ENCODE results near the gene TSEN54. TPM values are rescaled to one million over a fixed set of nuclear protein-coding genes. Genes with fewer than 3 reads are reported as not detected.
A peak's percentile ranks its signal among the peaks of the same experiment; 100 is the strongest.

Gene TSEN54
- total RNA-seq, 2 donors from 2014 or later, result 37.5 to 106 TPM

- Mint-ChIP-seq H3K36me3 (no peaks in the 10 kb centered on the region), H3K4me1 (ENCODE audit: low read depth in 2 of 2) (peaks cover 0 to 17% of the 10 kb centered on the region in 2 donors), H3K27ac (peak within 1 kb of the TSS in 1 of 2 donors; percentile 76), H3K9me3 (no peaks in the 10 kb centered on the region), H3K4me3 (peak within 1 kb of the TSS; percentile 83), H3K27me3 (no peaks in the 10 kb centered on the region)
- DNase-seq (ENCODE audit: low spot score), result peak; percentile 88
- peak; percentile 96 to 97 for ATAC-seq
These were observed 8.9 kb downstream of the TSEN54 start, which contains the start of gene LLGL2 for GRCh38 chr17:75524970-75525805. Gene LLGL2 (plus strand): TSS chr17:75525697. CDS start chr17:75543427, 17,730 bp downstream.

- Mint-ChIP-seq H3K9me3 (no peaks in the 10 kb centered on the region), H3K4me1 (ENCODE audit: low read depth in 2 of 2) (peaks cover 0 to 17% of the 10 kb centered on the region in 2 donors), H3K27me3 (no peaks in the 10 kb centered on the region), H3K4me3 (peak overlapping the region; percentile 83), H3K36me3 (no peaks in the 10 kb centered on the region), H3K27ac (peak overlapping the region in 1 of 2 donors; percentile 76)
- no peak for DNase-seq (ENCODE audit: low spot score)
- ATAC-seq, result peak; percentile 0 to 1
These were observed 9.7 kb downstream of the TSEN54 start for GRCh38 chr17:75525806-75526554.

GRCh38 chr17:75526555-75527270 is 10.4 kb downstream of the TSEN54 start:
- no peak for ATAC-seq
- peak overlapping the region in 1 of 2 donors; percentile 76 for H3K27ac Mint-ChIP-seq
- H3K4me1 Mint-ChIP-seq (ENCODE audit: low read depth in 2 of 2), result peaks cover 0 to 17% of the 10 kb centered on the region in 2 donors
- no peaks in the 10 kb centered on the region for H3K9me3 Mint-ChIP-seq
- DNase-seq (ENCODE audit: low spot score), result no peak
- H3K4me3 Mint-ChIP-seq, result peak overlapping the region; percentile 83
- H3K27me3 Mint-ChIP-seq, result no peaks in the 10 kb centered on the region
- no peaks in the 10 kb centered on the region for H3K36me3 Mint-ChIP-seq

- H3K27me3 Mint-ChIP-seq, result no peaks in the 10 kb centered on the region
- no peaks in the 10 kb centered on the region for H3K9me3 Mint-ChIP-seq
- DNase-seq (ENCODE audit: low spot score) (no peak), ATAC-seq (no peak)
- no peak overlapping the region for H3K4me3 Mint-ChIP-seq
- peaks cover 24 to 37% of the 10 kb centered on the region in 2 donors for H3K4me1 Mint-ChIP-seq (ENCODE audit: low read depth in 2 of 2)
- no peaks in the 10 kb centered on the region for H3K36me3 Mint-ChIP-seq
- H3K27ac Mint-ChIP-seq, result no peak overlapping the region
These were observed 14.8 kb downstream of the TSEN54 start for GRCh38 chr17:75530837-75531720.

- ATAC-seq (no peak), DNase-seq (ENCODE audit: low spot score) (no peak)
- Mint-ChIP-seq H3K9me3 (no peaks in the 10 kb centered on the region), H3K4me1 (ENCODE audit: low read depth in 2 of 2) (peaks cover 24 to 34% of the 10 kb centered on the region in 2 donors), H3K36me3 (no peaks in the 10 kb centered on the region), H3K27ac (no peak overlapping the region), H3K27me3 (no peaks in the 10 kb centered on the region), H3K4me3 (no peak overlapping the region)
These were observed 15.4 kb downstream of the TSEN54 start for GRCh38 chr17:75531721-75532072.

- peak; percentile 88 for DNase-seq (ENCODE audit: low spot score)
- Mint-ChIP-seq H3K4me3 (peak overlapping the region; percentile 82), H3K9me3 (no peaks in the 10 kb centered on the region), H3K4me1 (ENCODE audit: low read depth in 2 of 2) (peaks cover 28 to 31% of the 10 kb centered on the region in 2 donors), H3K27me3 (no peaks in the 10 kb centered on the region), H3K27ac (peak overlapping the region; percentile 79), H3K36me3 (no peaks in the 10 kb centered on the region)
- ATAC-seq, result peak; percentile 97 to 99
These were observed 18.8 kb downstream of the TSEN54 start for GRCh38 chr17:75535119-75535537.

- no peak for ATAC-seq
- Mint-ChIP-seq H3K9me3 (no peaks in the 10 kb centered on the region), H3K27ac (peak overlapping the region; percentile 79), H3K4me1 (ENCODE audit: low read depth in 2 of 2) (peaks cover 32 to 35% of the 10 kb centered on the region in 2 donors), H3K27me3 (no peaks in the 10 kb centered on the region), H3K36me3 (no peaks in the 10 kb centered on the region), H3K4me3 (peak overlapping the region; percentile 82)
- DNase-seq (ENCODE audit: low spot score), result no peak
These were observed 19.5 kb downstream of the TSEN54 start for GRCh38 chr17:75535871-75536270.

GRCh38 chr17:75536366-75536765 is 20.0 kb downstream of the TSEN54 start:
- Mint-ChIP-seq H3K4me3 (no peak overlapping the region), H3K36me3 (no peaks in the 10 kb centered on the region), H3K27ac (no peak overlapping the region), H3K4me1 (ENCODE audit: low read depth in 2 of 2) (peaks cover 32 to 38% of the 10 kb centered on the region in 2 donors), H3K9me3 (no peaks in the 10 kb centered on the region), H3K27me3 (no peaks in the 10 kb centered on the region)
- ATAC-seq (no peak), DNase-seq (ENCODE audit: low spot score) (no peak)

- H3K9me3 Mint-ChIP-seq, result no peaks in the 10 kb centered on the region
These were observed 23.8 kb downstream of the TSEN54 start for GRCh38 chr17:75539967-75540729.

GRCh38 chr17:75540923-75541503 is 24.7 kb downstream of the TSEN54 start:
- peaks cover 8 to 22% of the 10 kb centered on the region in 2 donors for H3K4me1 Mint-ChIP-seq (ENCODE audit: low read depth in 2 of 2)
- no peak overlapping the region for H3K27ac Mint-ChIP-seq
- H3K36me3 Mint-ChIP-seq, result no peaks in the 10 kb centered on the region
- H3K4me3 Mint-ChIP-seq, result no peak overlapping the region
- no peaks in the 10 kb centered on the region for H3K27me3 Mint-ChIP-seq
- ATAC-seq, result no peak
- no peaks in the 10 kb centered on the region for H3K9me3 Mint-ChIP-seq
- DNase-seq (ENCODE audit: low spot score), result no peak

More at GRCh38 chr17:75539967-75540729, 23.8 kb downstream of the TSEN54 start:
- no peak for DNase-seq (ENCODE audit: low spot score)
- no peak for ATAC-seq
- Mint-ChIP-seq H3K27ac (no peak overlapping the region), H3K4me3 (no peak overlapping the region), H3K27me3 (no peaks in the 10 kb centered on the region), H3K36me3 (no peaks in the 10 kb centered on the region), H3K4me1 (ENCODE audit: low read depth in 2 of 2) (peaks cover 16 to 26% of the 10 kb centered on the region in 2 donors)

GRCh38 chr17:75542229-75542628 is 25.9 kb downstream of the TSEN54 start:
- no peak for ATAC-seq
- H3K9me3 Mint-ChIP-seq, result no peaks in the 10 kb centered on the region
- H3K27ac Mint-ChIP-seq, result peak overlapping the region in 1 of 2 donors; percentile 60
- H3K4me1 Mint-ChIP-seq (ENCODE audit: low read depth in 2 of 2), result peaks cover 8 to 22% of the 10 kb centered on the region in 2 donors
- no peak for DNase-seq (ENCODE audit: low spot score)
- H3K36me3 Mint-ChIP-seq, result no peaks in the 10 kb centered on the region
- no peaks in the 10 kb centered on the region for H3K27me3 Mint-ChIP-seq
- H3K4me3 Mint-ChIP-seq, result no peak overlapping the region

GRCh38 chr17:75542728-75543336 is 26.5 kb downstream of the TSEN54 start:
- Mint-ChIP-seq H3K4me1 (ENCODE audit: low read depth in 2 of 2) (peaks cover 8 to 22% of the 10 kb centered on the region in 2 donors), H3K4me3 (no peak overlapping the region), H3K27ac (no peak overlapping the region), H3K9me3 (no peaks in the 10 kb centered on the region), H3K27me3 (no peaks in the 10 kb centered on the region), H3K36me3 (no peaks in the 10 kb centered on the region)
- ATAC-seq (no peak), DNase-seq (ENCODE audit: low spot score) (no peak)
